GM19463 (cell line): ENCODE measurements around the gene TIMM21.

ENCODE experiments used
- ATAC-seq: cut with Tn5 transposase; IDR thresholded peaks from one replicate; pipeline ENCODE4 v1.9.1; 2021; ENCODE audit warnings: mild to moderate bottlenecking, moderate library complexity; ENCODE audit not compliant: unreplicated experiment

Gene TIMM21

GRCh38 chr18:74146756-74147155 is 1.6 kb upstream of the TIMM21 start:
- no peak for ATAC-seq

DNA sequence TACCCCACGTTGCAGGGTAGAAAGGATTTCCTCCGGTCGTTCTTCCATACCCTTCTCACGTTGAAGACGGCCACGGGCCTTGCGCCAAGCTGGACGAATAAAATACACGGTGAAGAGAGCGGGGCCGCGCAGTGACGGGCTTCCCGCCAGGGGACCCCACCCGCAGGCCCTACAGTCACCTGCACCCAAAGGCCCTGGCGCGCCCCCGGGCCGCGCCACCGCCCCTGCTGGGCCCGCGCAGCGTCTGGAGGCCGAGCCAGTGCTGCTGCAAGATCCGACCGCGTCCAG is 888 bp upstream of the TIMM21 start:
- ATAC-seq: no peak

DNA sequence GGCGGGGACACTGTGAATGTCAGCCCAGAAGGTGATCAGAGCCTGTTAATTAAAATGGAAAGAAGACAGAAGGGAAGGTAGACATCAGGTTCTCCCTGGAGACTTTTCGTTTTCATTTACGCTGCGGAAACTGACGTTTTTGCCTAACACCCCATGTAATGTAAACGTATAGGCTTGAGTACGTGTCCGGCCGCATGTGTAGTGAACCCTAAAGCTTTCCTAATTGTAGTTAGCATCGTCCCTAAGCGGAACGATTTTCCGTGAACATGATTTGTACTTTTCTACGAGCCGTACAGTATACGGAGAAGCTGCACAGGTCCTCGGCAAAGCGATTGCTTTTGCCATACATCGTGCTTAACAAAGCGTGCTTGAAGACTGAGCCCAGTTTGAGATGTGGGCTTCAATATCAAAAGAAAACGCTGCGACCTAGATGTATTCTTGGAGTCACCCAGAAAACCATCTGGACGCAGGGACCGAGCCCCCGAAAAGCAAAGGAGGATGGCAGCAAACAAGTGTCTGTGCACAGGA is 284 bp downstream of the TIMM21 start:
- peak; percentile 5 for ATAC-seq

GRCh38 chr18:74149878-74150277 is 1.6 kb downstream of the TIMM21 start:
- ATAC-seq: no peak

DNA sequence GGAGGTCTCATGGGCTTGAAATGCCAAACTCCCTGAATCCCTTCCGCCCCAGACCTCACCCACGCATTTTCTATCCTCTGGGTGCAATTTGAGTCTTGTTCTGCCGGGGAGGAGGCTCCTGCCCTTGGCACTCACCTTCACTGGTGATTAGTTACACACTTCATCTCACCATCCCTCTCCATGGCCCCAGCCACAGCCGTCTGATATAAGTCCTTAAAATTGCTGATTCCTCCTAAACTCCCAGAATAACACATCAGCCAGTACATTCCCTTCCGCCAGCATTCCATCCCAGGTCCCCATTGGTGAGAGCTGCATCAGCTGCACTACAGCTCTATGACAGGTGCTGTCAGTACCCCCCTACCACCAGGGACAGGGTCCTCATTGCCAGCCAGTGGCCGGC is 3.9 kb downstream of the TIMM21 start:
- ATAC-seq: no peak

- ATAC-seq: no peak
These were observed 4.5 kb downstream of the TIMM21 start for GRCh38 chr18:74152857-74153256.

DNA sequence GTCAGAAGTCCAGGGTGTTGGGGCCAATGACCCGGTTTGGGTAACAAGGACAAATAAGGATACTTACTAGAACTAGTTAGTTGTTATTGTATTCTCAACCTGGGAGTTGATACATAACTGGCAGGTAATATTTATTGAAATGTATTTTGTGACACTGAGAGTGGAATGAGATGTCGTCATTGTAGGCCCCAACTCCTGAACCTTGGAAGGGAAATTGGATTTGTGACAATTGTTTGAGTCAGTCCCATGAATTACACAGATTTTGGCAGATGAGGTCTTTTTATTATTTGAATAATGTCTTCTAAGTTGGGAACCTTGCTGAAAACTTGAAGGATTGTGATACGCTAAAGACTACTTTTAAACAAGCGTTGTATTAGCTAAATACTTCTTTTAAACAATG is 5.1 kb downstream of the TIMM21 start:
- ATAC-seq: no peak

- ATAC-seq: no peak
These were observed 5.5 kb downstream of the TIMM21 start for GRCh38 chr18:74153793-74154192.

DNA sequence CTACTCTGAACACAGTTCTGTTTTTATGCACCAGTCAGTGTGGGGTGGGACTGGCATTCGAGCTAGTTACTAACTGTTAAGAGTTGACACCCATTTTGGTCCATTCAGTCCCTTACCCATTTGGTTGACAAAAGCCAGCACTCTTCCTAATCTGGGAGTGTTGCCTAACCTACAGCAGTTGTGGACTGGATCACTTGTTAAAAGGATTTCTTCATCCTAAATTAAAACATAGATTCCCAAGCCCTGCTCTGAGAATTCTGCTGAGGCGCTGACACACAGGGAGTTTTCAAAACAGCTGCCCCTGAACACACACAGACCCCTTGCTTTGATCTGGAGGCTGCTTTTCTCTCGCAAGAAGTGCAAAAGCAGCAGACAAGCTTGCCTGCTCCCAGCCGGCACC is 6.4 kb downstream of the TIMM21 start:
- no peak for ATAC-seq

GRCh38 chr18:74155276-74155675 is 7.0 kb downstream of the TIMM21 start:
- ATAC-seq: no peak

DNA sequence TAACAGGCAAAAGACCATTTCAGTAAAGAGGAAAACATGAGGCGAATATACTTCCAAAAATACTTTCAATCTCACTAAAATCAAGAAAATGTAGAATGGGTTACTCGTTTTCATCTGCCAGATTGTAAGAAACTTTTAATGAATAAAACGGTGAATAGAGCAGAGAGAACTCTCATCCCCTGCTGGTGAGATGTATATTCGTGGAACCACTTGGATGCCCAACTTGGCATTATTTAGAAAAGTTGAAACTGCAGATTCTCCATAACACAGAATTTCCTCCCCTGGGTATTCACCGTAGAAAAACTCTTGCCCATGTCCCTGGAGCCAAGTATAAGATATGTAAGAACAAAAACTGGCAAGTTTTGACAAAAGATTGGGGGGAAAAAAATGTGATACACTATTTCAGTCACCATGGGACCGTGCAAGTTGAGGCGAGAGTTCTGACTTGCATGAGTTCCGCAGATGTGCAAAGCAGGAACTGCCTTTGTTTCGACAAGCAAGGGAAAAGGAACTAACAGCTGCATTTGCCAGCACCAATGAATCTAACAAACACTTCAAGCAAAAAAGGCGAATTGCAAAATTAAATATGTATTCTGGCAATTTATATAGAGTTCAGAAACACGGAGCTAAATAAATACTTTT is 14.8 kb downstream of the TIMM21 start:
- peak; percentile 62 for ATAC-seq

DNA sequence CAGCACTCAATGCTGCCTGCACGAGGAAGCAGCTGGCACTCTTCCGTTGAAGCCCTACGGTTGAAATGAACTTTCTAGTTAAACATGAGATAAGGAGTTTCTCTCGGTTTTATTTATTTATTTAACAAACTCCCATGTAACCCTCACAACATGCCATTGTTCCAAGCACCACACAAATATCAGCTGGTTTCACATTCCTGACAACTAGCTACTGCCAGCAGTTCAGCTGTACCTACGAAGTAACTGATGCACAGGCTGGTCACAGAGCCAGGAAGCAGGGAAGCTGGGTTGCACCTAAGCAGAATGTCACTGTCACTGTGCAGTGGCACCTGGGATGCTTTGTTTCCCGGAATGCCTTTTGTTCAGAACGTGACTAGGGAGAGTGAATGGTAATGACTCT is 18.1 kb downstream of the TIMM21 start:
- no peak for ATAC-seq

- peak; percentile 98 for ATAC-seq
These were observed 23.7 kb downstream of the TIMM21 start for GRCh38 chr18:74171910-74172606.

GRCh38 chr18:74172697-74173433 is 24.5 kb downstream of the TIMM21 start:
- ATAC-seq: peak; percentile 3

DNA sequence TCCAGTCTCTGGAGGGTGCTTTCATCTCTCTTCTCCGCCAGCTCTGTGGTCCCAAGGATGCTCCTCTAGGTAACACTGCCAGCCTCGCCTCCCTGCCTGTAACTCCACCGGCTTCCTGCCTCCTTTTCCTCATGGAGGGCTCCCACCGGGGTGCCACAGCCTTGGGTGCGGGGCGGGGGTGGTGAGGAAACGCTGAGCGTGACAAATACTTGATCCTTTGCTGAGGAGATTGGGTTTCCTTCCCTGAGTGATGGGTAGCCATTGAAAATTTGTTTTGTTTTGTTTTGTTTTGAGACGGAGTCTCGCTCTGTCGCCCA is 25.1 kb downstream of the TIMM21 start:
- no peak for ATAC-seq

DNA sequence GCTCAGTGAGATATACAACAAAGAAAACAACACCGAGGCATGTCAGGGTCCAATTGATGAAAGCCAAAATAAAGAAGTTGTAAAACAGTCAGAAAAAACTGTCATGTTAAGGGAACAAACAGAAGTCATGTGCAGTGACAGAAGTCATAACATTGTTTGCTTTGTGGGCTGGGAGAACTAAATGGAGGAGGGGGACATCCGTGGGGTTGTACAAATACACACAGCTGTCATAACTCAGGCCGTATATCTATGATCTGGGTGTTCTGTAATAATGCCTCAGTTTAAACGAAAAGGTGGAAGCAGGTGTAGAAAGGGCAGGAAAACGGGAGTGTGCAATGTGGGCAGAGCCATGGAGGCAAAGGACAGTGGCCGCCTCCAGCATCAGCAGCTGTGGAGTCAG is 27.3 kb downstream of the TIMM21 start:
- ATAC-seq: no peak

DNA sequence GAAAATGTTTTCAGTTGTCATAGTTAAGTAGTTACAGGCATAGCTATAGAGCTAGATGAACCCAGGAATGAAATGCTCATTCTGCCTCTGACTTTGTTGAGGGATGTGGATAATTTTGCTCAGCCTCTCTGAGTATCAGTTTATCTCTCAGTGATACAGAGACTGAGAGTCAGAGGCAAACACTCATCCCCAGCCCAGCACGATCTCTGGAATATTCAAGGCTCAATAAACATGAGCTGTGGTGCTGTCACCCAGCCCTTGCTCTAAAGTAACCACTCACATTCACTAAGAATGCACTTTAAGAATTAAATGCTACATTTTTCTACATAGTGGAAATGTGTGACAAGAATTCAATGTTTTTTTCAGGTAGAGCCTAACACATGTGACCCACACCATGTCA is 30.6 kb downstream of the TIMM21 start:
- ATAC-seq: no peak

DNA sequence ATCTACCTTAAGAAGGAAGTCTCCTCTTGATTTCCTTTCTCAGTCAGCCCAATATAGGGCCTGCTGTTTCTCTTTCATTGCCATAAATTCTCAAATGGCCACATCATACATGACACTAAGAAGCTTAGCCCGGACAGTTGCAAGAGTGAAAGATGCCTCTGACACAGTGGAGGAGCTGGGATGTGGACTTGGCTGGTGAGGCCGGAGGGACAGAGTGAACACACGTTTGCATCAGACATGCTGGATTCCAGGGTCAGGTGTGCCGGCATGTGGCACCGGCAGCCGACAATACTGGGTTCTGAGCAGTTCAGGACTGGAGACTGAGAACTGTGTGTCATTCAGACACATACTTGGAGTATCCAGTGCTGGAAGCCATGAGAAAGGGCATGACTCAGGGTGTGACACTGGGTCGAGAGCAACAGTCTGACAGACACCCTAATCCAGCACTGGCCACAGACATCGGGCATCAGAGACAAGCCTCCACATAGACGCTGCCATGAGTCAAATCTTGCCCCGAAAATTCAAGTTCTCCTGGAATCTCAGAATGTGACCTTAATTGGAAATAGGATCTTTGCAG is 31.4 kb downstream of the TIMM21 start:
- no peak for ATAC-seq

- ATAC-seq: no peak
These were observed 34.0 kb downstream of the TIMM21 start for GRCh38 chr18:74182335-74182734.

DNA sequence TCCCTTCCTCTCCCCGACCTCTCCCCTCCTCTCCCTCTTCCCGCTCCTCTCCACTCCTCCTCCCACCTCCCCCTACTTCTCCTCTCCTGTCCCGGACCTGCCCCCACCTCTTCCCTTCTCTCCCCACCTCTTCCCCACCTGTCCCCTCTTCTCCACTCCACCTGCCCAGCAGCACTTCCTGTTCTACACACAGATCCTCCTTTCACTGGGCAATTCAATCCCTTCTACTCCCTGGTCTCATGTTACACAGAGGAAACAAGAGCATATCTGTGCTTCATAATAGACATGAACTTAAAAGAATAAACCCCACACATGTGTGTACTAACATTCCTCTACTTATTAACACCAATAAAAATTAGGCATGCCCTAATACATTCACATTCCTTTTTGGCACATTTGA is 34.8 kb downstream of the TIMM21 start:
- ATAC-seq: no peak

- no peak for ATAC-seq
These were observed 36.6 kb downstream of the TIMM21 start for GRCh38 chr18:74184875-74185274.

DNA sequence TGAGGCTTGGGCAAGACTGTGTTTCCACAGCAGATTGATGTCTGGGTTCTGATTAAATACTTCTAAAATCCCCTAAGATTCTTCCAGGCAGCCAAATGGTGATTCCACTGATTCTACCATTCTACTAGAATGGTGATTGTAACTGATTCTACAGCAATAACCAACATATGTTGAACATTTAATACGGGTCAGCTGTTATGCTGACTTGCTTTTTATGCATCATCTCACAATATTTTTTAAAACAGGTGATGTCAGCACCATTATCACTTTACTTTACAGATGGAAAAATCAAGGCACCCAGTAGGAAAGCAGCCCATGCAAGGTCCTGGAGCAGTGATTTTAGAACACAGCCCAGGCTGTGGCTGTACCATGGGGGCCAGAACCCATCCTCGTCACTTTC is 37.5 kb downstream of the TIMM21 start:
- ATAC-seq: no peak
